Effector CD8-positive, alpha-beta T cell (primary cell): Measurements from ENCODE around the gene IFNA14.
"Not testable (repeated sequence)": the region's sequence is repeated elsewhere in the genome, so short reads cannot be mapped to it uniquely, and the experiment has no call there.

Experiments used
- DNase-seq: peaks from one replicate; lab custom pipeline; 2025; lab: John Stamatoyannopoulos, UW
- total RNA-seq, 4 experiments: gene quantifications; one replicate each; lab custom pipeline; 2026; lab: John Stamatoyannopoulos, UW

The IFNA14 gene
- 0 reads per million in 4 experiments for total RNA-seq

DNA sequence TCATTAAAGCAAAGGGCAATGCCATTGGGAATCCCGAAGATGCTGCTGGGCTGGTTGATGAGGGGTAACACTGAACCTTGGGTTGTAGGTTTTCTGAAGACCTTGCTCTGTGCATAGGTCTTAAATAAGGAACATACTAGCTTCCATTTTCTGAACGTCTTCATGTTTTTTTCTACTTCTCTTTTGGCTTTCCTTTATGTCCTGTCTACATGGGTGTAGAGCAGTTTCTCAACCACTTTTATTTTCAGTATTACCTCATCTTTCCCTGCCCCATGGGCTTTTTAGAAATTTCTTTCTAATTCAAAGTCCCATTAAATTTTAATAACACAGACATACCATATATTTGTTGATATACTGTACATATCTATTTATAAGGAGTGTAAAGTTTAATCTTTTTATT is at the start of gene IFNA14:
IFNA14 (minus strand) TSS at position 95 of the 400 bp plus-strand sequence; CDS start at position 25, 70 bp downstream.
- no peak for DNase-seq

DNA sequence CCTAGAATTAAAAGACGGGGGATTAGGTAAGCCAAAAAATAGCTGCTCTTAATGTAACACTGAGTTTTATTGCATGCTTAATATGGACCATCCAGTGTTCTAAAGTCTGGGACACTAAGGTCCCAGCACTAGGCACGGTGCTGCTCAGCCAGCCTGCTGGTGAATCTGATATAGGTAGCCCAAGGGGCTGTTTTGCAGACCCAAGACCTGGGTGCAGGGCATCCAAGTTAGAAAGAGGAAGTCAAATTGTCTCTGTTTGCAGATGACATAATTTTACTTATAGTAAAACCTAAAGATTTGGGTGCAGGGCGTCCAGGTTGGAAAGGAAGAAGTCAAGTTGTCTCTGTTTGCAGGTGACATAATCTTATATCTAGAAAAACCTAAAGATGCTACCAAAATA is 47.5 kb upstream of the IFNA14 start:
- no peak for DNase-seq

DNA sequence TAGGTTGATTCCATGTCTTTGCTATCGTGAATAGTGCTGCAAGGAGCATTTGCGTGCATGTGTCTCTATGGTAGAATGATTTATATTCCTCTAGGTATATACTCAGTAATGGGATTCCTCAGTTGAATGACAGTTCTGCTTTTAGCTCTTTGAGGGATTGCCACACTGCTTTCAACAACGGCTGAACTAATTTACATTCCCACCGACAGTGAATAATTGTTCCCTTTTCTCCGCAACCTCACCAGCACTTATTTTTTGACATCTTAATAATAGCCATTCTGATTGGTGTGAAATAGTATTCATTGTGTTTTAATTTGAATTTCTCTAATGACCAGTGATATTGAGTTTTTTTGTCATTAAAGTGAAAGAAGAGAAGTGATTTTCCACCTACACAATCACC is 46.9 kb upstream of the IFNA14 start:
- no peak for DNase-seq

DNA sequence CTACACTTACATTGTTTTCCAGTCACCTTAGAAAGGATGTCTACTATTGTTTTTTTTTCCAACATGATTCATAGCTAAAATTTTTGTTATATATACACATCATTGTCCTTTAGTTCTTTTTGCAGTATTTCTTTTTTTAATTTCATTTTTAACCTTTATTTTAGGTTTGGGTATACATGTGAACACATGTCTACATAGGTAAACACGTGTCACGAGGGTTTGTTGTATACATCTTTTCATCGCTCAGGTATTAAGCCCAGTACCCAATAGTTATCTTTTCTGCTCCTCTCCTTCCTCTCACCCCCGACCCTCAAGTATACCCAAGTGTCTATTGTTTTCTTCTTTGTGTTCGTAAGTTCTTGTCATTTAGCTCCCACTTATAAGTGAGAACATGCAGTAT is 46.3 kb upstream of the IFNA14 start:
- no peak for DNase-seq

DNA sequence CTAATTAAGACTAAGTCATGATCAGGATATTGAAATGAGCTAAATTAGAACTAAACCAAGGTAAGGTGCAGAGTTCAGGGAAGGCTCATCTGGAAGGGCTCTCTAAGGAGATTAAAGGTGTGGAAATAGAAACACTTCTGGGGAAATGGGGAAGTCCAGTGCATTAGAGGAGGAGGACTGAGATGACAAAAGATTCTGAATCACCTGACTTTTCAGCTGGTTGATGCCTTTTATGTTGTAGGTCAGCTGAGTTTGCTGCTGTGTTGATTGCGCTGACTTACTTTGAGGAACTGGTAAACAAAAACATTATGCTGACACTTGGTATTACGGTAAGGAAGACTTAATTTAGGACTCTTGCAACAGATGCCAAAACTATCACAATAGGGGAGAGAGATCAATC is 41.5 kb upstream of the IFNA14 start:
- no peak for DNase-seq

DNA sequence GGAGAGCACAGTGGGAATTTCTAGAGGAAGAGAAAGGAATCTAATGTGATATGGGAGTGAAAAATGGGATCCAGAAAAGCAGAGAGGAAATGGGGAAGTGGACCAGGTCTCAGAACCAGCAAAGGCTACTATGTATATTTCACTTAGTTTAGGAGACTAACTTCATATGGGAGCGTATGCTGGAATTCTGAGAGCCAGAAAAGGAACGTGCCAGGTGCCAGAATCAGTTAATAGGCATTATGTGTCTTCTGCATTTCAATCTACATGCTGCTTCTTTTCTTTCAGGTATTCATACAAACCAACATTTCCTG is 28.5 kb upstream of the IFNA14 start:
- DNase-seq: no peak

DNA sequence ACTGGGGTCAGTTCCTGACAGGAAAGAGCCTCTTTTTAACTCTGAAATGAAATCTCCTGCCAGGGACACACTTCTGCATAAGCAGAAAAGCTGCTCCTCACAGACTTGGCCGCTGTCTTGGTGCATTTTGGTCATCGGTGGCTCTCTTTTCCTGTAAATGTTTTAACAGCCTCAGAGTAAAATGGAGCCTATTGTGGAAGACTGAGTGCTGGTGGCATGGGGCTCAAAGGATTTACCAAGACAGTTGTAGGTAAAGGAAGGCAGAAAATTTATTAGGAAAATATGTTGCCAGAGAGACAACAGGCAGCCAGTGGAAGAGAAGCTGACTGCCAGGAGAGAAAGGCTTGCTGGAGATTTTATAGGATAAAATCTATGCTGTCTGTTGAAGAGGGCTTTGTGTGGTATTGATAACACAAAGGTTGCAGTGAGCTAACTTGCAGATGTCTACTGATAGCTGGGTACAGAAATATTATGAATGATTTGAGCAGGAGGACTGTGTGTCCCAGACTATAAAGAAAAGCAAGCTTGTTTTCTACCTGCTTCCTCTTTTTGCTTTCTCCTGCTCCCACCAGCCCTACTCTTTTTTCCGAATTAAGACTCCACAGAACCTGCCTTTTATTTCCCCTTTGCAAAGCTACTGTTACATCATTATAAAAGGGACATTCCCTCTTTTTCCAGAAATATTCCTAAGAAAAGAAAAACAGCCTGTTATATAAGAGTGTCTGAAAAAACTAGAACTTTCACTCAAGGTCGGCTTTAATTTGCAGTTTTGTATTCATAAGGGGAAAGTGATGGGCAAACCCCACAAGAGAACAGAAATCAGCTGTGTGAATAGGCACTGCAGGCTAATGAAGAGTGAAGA is 27.9 kb upstream of the IFNA14 start:
- no peak for DNase-seq

DNA sequence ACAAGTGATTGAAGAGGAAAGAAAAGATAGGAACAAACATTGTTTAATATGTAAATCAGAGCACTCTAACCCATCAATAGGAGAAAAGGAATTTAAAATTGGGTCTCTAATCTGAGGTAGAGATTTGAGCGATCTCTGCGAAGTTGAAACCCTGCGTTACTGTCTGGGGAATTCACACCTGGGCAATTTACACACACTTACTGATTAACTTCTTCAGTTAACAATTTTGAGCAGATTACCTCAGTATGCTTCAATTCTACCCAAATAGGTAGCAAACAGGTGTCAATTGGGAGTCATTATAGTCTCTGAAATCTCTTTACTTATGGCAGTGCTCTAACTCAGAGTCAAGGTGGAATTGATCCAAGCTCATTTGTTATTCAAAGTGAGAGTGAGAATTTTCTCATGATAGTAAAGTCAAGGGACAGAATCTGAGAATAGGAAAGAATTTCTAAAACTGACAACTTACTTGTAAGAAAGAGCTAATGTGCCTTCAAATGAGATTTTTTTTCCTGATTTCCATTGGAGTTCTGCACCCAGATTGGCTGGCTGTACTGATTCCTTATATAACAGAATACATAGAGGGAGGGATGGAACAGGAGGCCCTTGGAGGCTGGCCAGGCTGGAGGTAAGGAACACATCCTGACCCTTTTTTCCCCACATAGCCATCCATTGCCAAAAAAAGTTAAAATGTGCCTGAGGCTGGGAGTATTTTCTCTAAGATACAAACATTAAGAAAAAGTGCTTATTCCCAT is 27.1 kb upstream of the IFNA14 start:
- DNase-seq: no peak

DNA sequence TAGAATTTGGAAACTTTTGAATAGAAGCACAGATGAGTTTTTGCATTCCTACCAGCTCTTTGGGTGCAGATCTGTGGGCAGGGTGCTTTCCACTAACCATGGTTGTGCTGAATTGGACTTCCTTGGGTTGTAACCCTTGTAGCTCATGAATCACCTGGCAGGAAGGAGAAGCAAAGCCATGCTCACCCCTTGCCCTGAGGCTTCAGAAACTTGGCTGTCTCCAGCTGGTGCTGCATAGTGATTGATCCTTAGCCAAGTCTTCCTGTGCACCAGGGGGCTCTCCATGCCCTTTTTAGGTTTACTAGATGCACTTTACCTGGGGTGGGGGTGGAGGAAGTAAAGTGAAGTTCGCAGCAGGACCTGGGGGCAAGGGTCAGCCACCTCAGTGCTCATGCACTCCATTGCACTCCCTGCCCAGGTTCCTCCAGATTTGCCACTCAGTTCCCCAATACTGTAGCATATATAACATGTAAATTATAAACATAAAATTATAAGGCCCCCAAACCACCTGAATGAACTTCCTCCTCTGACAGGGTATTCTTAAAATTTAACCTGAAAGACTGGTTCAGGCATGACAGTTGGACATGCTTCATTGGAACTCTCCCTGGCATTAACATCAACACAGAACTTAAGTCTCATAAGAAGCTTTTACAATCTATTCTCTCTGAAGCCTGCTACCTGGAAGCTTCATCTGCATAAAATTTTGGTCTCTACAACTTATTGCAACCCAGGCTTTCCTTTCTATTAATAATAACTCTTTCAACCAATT is 25.8 kb upstream of the IFNA14 start:
- DNase-seq: no peak

DNA sequence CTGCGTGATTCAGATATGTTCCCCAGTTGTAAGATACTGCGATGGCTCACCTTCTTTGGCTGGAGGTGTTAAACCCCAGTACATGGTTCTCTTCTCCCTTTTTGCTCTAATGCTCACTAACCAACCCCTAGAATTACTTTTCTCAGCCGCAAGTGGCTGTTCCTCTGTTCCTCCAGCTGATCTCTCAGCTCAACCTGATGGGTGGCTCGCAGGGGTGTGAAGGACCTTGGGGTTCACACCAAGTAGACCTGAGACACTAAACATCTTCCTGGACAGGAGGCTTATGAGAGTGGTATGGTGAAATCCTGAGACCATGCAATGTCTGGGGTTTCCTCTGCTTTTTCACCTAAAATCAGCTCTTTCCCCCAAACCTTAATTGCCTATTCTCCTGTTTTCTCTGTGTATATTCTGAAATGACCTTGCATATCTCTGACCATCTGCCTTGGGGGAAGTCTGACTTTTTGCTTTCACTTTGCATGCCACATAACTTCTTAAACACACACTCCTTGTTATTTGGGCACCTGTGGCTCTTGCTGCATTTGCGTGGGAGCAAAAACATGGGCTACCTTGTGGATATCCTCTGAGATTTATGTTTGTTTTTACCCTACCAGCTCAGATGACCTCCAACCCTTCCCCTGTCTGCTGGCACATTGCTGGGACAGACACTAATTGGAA is 15.9 kb upstream of the IFNA14 start:
- DNase-seq: no peak

DNA sequence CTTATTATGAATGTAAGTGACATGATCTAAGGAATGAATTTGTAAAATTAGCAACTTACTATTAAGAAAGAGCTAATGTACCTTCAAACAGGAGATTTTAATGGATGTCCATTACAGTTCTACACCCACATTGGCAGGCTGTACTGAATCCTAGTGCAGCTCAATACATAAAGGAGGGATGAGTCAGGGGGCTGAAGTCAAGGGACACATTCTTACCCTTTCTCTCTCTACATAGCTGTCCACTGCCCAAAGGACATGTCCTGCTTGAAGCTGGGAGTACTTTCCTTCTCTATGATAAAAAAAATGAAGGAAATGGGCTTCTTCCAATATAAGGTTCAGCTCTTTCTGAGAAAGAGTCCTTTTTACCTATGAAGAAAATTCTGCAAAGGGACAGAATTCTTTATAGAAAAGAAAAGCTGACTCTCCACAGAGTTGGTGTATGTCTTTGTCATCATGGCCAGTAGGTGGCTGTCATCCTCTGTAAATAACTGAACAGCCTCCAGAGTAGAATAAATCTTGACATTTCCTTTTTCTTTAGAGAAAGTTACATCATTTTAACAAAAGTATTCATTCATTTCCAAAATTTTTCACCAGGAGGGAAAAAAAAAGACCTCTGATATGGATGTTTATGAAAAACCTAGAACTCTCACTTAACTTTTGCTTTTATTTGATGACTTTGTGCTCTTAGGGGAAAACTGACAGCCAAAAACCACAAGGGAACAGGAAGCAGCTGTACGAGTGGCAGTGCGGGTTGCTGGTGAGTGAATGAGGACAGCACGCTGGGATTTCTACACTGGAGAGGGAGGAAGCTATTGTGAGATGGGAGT is 13.1 kb upstream of the IFNA14 start:
- no peak for DNase-seq

DNA sequence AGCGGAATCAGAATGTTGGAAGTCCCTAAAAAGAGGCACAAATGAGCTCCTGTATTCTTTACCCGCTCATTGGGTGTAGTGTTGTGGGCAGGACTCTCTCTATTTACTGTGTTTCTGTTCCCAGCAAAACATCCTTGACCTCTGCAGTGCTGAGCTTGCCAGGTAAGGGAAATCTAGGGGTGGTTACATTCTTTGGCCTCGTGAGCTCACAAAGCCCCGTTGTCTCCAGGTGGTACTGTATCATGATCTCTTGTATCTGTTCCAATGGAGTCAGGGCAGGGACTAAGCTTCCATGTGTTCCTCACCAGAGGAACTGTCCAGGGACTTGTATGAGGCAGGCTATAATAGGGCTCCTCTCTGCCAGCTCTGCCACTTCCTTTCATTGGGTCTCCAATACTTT is 11.8 kb upstream of the IFNA14 start:
- no peak for DNase-seq

DNA sequence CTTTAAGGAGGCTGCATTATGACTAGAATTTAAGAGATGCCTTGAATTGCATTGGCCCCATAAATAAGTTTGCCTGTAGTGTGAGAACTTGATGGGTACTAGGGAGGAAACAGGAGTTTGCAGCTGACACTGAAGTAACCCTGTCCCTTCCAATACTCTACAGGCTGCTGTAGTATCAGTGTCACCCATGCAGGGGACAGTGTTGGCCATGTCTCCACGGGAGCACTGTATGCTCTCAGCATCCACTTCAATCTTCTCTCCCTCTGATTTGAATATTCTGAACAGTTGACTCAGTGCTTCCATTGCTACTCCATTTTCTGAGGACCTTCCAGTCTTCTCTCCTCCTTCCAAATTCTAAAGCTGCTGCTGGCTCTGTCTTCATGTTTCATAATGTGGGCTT is 11.4 kb upstream of the IFNA14 start:
- DNase-seq: no peak

DNA sequence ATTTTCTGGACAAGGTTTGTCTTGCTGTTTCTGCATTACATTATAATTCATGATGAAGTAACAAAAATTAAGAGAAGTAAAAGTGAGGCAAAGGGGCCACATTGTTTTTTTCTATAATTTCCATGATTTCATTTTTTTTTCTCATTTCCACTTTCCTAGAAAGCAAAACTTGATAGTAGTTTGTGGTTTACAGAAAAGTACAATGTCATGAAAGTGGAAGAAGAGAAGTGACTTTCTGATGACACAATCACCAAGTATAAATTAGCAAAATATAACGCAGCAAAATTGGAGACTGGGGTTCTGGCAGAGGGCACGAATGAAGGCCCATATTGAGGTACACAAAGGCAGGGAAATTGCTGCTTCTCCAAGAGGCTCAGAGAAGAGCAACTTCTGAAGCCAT is 5.0 kb upstream of the IFNA14 start:
- DNase-seq: no peak

DNA sequence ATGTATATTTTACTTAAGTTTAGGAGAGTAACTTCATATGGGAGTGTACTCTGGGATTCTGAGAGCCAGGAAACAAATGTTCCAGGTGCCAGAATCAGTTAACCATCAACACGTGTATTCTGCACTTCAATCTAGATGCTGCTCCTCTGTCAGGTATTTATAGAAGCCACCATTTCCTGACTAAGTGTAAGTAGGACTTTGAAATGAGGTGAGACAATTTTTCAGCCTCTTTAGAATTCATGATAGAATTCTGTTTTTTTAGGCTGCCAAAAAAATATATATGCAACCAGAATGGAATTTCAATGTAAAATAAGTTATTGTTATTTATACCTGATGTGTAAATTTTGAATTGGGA is 3.5 kb downstream of the IFNA14 start:
- not testable (repeated sequence) for DNase-seq

DNA sequence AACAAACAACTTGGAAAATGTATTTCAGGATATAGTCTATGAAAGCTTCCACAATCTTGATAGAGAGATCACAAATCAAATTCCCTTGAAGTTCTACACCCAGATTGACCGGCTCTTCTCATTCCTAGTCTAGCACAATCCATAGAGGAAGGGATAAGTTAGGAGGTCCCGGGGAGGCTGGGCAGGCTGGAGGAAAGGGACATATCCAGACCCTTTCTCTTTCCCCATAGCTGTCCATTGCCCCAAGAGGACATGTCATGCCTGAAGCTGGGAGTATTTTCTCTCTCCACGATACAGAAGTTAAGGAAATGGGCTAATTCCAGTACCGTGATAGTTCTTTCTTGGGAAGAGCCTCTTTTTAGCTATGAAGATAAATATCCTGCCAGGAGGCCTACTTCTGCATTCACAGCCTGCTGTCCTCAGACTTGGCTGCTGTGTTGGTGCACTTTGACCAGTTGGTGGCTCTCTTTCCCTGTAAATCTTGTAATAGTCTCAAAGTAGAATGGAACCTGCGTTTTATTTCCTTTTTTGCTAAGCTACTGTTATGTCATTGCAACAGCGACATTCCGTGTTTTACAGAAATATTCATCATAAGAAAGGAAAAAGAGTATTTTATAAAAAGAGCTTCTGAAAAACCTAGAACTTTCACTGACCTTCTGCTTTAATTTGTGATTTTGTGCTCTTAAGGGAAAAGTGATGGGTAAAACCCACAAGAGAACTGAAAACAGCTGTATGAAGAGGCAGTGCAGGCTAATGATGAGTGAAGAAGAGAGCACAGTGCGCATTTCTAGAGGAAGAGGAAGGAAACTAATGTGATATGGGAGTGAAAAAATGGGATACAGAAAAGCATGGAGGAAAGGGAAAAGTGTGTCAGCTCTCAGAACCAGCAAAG is 4.1 kb downstream of the IFNA14 start:
- DNase-seq: not testable (repeated sequence)

DNA sequence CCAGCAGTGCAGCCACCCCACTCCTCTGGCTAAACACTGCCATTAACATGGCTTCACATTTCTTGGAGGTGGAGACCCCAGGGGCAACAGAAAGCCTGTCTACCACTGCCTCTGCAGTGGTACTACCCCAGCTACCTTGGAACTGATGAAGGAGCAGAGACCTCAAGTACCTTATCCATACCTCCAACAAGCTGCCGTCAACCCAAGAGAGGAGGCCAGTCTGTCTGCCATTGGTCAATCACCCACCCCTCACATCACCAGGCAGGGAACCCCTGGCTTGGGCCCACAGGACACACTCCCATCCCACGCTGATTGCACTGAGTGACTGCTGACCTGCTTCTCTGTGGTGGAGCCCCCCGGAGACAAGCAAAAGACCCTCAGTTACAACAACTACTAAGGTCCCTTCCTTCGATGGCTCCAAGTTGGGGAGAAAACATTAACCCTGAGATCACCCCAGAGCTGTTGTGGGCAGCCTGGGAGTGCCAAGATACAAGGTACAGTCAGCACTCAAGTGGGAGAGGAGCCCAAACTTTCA is 5.6 kb downstream of the IFNA14 start:
- no peak for DNase-seq

DNA sequence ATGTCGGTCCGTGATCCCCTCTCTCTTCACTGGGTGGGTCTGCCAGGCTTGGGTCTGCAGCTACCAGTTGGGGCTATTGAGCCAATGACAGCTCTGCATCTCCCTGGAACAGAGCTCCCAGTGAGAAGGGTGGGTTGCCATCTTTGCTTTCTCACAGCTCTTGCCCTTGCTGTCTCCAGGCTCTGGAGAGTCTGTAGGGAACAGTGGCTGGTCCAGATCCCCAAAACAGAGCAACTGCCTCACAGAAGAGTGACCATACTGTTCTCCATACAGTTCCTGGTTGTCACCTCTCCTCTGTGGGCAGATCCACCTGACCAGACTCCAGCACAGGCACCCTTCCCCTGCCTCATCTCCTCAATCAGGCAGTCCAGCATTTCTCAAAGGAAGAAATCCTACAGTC is 6.5 kb downstream of the IFNA14 start:
- DNase-seq: no peak

DNA sequence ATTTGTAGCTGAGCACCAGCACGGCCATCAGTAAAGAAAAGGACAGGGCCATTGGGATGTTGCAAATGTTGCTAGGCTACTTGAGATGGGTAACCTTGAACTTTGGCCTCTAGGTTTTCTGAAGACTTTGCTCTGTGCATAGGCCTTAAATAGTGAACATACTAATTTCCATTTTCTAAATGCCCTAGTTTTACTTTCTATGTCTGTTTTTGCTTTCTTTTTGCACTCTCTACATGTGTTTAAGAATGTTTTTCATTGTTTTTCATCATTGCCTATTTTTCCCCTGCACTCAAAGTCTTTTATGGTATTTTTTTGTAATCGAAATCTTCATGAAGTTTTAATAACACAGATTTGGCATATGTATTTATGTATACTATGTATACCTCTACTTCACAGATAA is 11.7 kb downstream of the IFNA14 start, which contains the start of gene IFNA17:
IFNA17 (minus strand) TSS at position 101 of the 400 bp plus-strand sequence; CDS start at position 52, 49 bp downstream.
- DNase-seq: no peak

DNA sequence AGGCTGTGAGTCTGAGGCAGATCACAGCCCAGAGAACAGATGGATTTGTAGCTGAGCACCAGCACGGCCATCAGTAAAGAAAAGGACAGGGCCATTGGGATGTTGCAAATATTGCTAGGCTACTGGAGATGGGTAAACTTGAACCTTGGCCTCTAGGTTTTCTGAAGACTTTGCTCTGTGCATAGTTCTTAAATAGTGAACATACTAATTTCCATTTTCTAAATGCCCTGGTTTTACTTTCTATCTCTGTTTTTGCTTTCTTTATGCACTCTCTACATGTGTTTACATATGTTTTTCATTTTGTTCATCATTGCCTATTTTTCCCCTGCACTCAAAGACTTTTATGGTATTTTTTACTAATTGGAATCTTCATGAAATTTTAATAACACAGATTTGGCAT is 22.6 kb downstream of the IFNA14 start, which contains the start of gene IFNA16:
IFNA16 (minus strand) TSS at position 101 of the 400 bp plus-strand sequence; CDS start at position 95, 6 bp downstream.
- DNase-seq: not testable (repeated sequence)
